T-helper 2 cell (primary cell): ENCODE measurements around the gene PTAR1.

Experiments used
- DNase-seq, 5 experiments: peaks; one replicate each; pipeline versions ENCODE4 v3.0.0 to v3.0.0-alpha.2; 2012 to 2022

PTAR1 gene

GRCh38 chr9:69674112-69674685 is 85.6 kb downstream of the PTAR1 start:
- DNase-seq, result no peak

DNA sequence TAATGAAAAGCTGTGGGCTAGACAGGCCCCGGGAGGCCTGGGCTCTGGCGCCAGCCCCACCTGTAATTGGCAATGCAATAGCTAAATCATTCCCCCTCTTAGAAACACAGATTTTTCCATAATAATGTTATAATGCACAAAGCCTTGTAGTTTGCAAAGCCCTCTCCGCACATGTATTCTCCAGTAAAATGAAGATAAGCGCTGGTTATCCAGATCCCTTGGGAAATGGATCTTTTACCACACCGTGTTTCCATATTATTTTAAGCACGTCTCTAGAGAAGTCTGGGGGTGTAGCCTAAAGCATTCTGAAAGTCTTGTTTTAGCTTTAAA is 86.5 kb downstream of the PTAR1 start:
- DNase-seq, result no peak

- DNase-seq, result peak; percentile 31 to 80 (median 59)
Observed at GRCh38 chr9:69672596-69673310, 87.1 kb downstream of the PTAR1 start.

- peak in 4 of 5 experiments; percentile 4 to 76 (median 24) for DNase-seq
Observed at GRCh38 chr9:69671879-69672595, 87.8 kb downstream of the PTAR1 start, which contains the start of gene APBA1. TSS of gene APBA1 (minus strand) at chr9:69672371.

GRCh38 chr9:69671311-69671878 is 88.4 kb downstream of the PTAR1 start:
- DNase-seq, result no peak

DNA sequence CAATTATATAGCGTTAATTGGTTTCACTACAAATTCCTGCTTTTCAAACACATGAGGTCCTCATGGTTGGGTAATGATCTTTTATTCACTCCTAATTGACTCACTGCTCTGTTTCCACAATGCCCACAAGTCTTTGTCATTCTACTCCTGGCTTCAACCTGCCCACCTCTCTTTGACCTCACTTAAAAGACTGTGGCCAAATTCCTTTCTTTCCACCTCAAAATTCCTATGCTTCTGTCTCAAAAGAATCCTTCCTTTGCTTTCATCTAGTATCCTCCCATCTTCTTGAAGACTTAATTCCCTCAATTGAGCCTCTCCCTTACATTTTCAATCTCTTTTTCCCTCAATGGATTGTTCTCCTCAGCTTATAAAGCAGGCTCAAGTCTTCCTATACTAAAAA is 92.5 kb downstream of the PTAR1 start:
- no peak for DNase-seq

DNA sequence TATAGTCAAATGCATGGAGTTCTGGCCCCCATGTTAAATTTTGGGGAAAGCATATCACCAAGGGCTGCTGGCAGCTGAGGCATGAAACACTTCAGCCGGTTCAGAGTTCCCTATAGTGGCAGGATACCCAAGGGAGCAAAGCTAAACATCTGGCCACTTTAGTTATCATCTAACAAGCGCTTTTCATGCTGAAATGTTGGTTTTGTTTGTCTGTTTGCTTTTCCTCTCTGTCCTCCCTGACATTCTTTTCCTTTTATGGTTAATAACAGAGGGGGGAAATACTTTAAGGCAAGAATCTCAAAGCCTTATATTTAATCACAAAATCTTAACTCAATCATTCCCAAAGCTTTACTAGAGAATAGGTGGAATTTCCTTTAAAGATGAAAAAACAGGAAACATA is 99.5 kb downstream of the PTAR1 start:
- no peak for DNase-seq
